GM18868 (cell line): Measurements from ENCODE around the gene SLC22A3.
"Not testable (repeated sequence)": the region's sequence is repeated elsewhere in the genome, so short reads cannot be mapped to it uniquely, and the experiment has no call there.

Experiments used
- ATAC-seq: cut with Tn5 transposase; IDR thresholded peaks from one replicate; pipeline ENCODE4 v1.9.1; 2021; ENCODE audit warnings: mild to moderate bottlenecking, moderate library complexity; ENCODE audit not compliant: unreplicated experiment

Gene SLC22A3

GRCh38 chr6:160348223-160349019 lies at the start of gene SLC22A3:
SLC22A3 (plus strand) TSS chr6:160348378; CDS start chr6:160348420, 42 bp downstream.
- no peak for ATAC-seq

GRCh38 chr6:160299559-160299958 lies 48.6 kb upstream of the SLC22A3 start:
- ATAC-seq, result no peak

GRCh38 chr6:160300076-160300695 lies 48.0 kb upstream of the SLC22A3 start:
- ATAC-seq, result no peak

GRCh38 chr6:160301339-160301738 lies 46.8 kb upstream of the SLC22A3 start:
- ATAC-seq, result no peak

GRCh38 chr6:160302431-160303082 lies 45.6 kb upstream of the SLC22A3 start:
- ATAC-seq, result not testable (repeated sequence)

GRCh38 chr6:160303806-160304205 lies 44.4 kb upstream of the SLC22A3 start:
- no peak for ATAC-seq

GRCh38 chr6:160305926-160306713 lies 42.1 kb upstream of the SLC22A3 start:
- no peak for ATAC-seq

GRCh38 chr6:160309718-160310117 lies 38.5 kb upstream of the SLC22A3 start:
- no peak for ATAC-seq

GRCh38 chr6:160312900-160313299 lies 35.3 kb upstream of the SLC22A3 start:
- no peak for ATAC-seq

- ATAC-seq, result no peak
Observed at GRCh38 chr6:160315310-160315709, 32.9 kb upstream of the SLC22A3 start.

- ATAC-seq, result no peak
Observed at GRCh38 chr6:160316261-160316660, 31.9 kb upstream of the SLC22A3 start.

GRCh38 chr6:160319246-160319645 lies 28.9 kb upstream of the SLC22A3 start:
- ATAC-seq, result no peak

- ATAC-seq, result no peak
Observed at GRCh38 chr6:160321729-160322505, 26.3 kb upstream of the SLC22A3 start.

GRCh38 chr6:160327981-160328380 lies 20.2 kb upstream of the SLC22A3 start:
- no peak for ATAC-seq

- no peak for ATAC-seq
Observed at GRCh38 chr6:160328447-160328846, 19.7 kb upstream of the SLC22A3 start.

GRCh38 chr6:160329188-160329587 lies 19.0 kb upstream of the SLC22A3 start:
- no peak for ATAC-seq

GRCh38 chr6:160330619-160331018 lies 17.6 kb upstream of the SLC22A3 start:
- no peak for ATAC-seq

- no peak for ATAC-seq
Observed at GRCh38 chr6:160331204-160331603, 17.0 kb upstream of the SLC22A3 start.

- ATAC-seq, result no peak
Observed at GRCh38 chr6:160331753-160332152, 16.4 kb upstream of the SLC22A3 start.

GRCh38 chr6:160333101-160333500 lies 15.1 kb upstream of the SLC22A3 start:
- ATAC-seq, result no peak
